A549 (cell line): ENCODE measurements around the gene EPB41L1. TPM values are rescaled to one million over a fixed set of nuclear protein-coding genes. Genes with fewer than 3 reads are reported as not detected.

ENCODE experiments used
- ATAC-seq, 2 experiments: fragments of 200-7000 bp in 1 of 2; fragments of >200 bp in 1 of 2; cut with Nextera tagmentation in 1 of 2; cut with Tn5 transposase in 1 of 2; 3 replicates each; pipeline versions ENCODE4 v1.8.0 to v1.9.1; 2018 to 2020; ENCODE audit warnings: mild to moderate bottlenecking in 1 of 2, moderate library complexity in 1 of 2
- CTCF ChIA-PET: fragments of 300-600 bp; sonication (Branson Sonifier 250); formaldehyde crosslinking; extraction: SDS; loops from one replicate; lab custom pipeline; 2021; ENCODE audit warnings: antibody characterized with exemption, inconsistent platforms; lab: Yijun Ruan, JAX
- POLR2A ChIA-PET: fragments of 350-600 bp; formaldehyde crosslinking; extraction: SDS; loops from one replicate; lab custom pipeline; 2021; ENCODE audit warnings: antibody characterized with exemption, inconsistent platforms; lab: Yijun Ruan, JAX
- DNase-seq, 2 experiments: peaks; one replicate each; pipeline versions ENCODE4 v3.0.0 to v3.0.0-alpha.2; 2011 to 2016; ENCODE audit warnings: low read depth in 1 of 2, low spot score in 1 of 2
- FAIRE-seq: peaks from 2 replicates; lab custom pipeline; 2011; peaks lifted over from hg19 to GRCh38; lab: Jason Lieb, UNC
- H3K27ac ChIP-seq, 2 experiments: fragments of >200 bp; sonication (Bioruptor Twin); formaldehyde crosslinking; 3 replicates each; pipeline ENCODE4 v1.5.1; 2016 to 2017
- H3K4me1 ChIP-seq: fragments of >200 bp; sonication (Bioruptor Twin); formaldehyde crosslinking; 3 replicates; pipeline ENCODE4 v1.6.1; 2016
- H3K4me2 ChIP-seq: fragments of >200 bp; sonication (Bioruptor Twin); formaldehyde crosslinking; 3 replicates; pipeline ENCODE4 v1.6.1; 2016
- H3K4me3 ChIP-seq: fragments of >200 bp; sonication (Bioruptor Twin); formaldehyde crosslinking; 3 replicates; pipeline ENCODE4 v1.5.1; 2016
- H3K9me3 ChIP-seq: fragments of >200 bp; sonication (Bioruptor Twin); formaldehyde crosslinking; 3 replicates; pipeline ENCODE4 v1.6.1; 2016
- ATOH8 ChIP-seq: fragments of 250-450 bp; sonication (Bioruptor Pico); IDR thresholded peaks from 2 replicates; pipeline ENCODE4 v1.5.0; 2020; ENCODE audit warnings: low read depth, mild to moderate bottlenecking, moderate library complexity
- BCL3 ChIP-seq: fragments of >200 bp; sonication (Bioruptor Twin); formaldehyde crosslinking; IDR thresholded peaks from 3 replicates; pipeline ENCODE4 v1.6.1; 2016
- BHLHE40 ChIP-seq: IDR thresholded peaks from 2 replicates; pipeline ENCODE4 v1.6.1; 2012; ENCODE audit warnings: low read depth, low read length, inconsistent platforms
- CEBPB ChIP-seq, 2 experiments: fragments of >200 bp in 1 of 2; sonication (Bioruptor Twin) in 1 of 2; formaldehyde crosslinking in 1 of 2; IDR thresholded peaks; 2 replicates each; pipeline ENCODE4 v1.6.1; 2012 to 2016
- CHD2 ChIP-seq: fragments of 150-350 bp; IDR thresholded peaks from 2 replicates; pipeline ENCODE4 v1.6.1; 2014; ENCODE audit warnings: low read length; ENCODE audit not compliant: partially characterized antibody
- CHD4 ChIP-seq: fragments of 200-600 bp; sonication (generic); IDR thresholded peaks from 2 replicates; pipeline ENCODE4 v1.6.1; 2016; ENCODE audit warnings: antibody characterized with exemption, mild to moderate bottlenecking, borderline replicate concordance
- ELK1 ChIP-seq: fragments of 150-350 bp; IDR thresholded peaks from 2 replicates; pipeline ENCODE4 v1.6.1; 2014; ENCODE audit warnings: low read depth, mild to moderate bottlenecking, low read length
- FOSL2 ChIP-seq, 2 experiments: fragments of 450-650 bp in 1 of 2; fragments of >200 bp in 1 of 2; sonication (Bioruptor Twin) in 1 of 2; formaldehyde crosslinking; IDR thresholded peaks; 2 replicates each; pipeline versions ENCODE4 v1.5.0 to v1.6.1; 2016 to 2020; ENCODE audit warnings: mild to moderate bottlenecking in 1 of 2, moderate library complexity in 1 of 2
- HDAC2 ChIP-seq: fragments of 200-600 bp; sonication (generic); IDR thresholded peaks from 2 replicates; pipeline ENCODE4 v1.6.1; 2016
- JUN ChIP-seq, 2 experiments: fragments of >200 bp; sonication (Bioruptor Twin); formaldehyde crosslinking; IDR thresholded peaks; 2 replicates in 1 of 2; 3 replicates in 1 of 2; pipeline ENCODE4 v1.6.1; 2016 to 2017
- KDM5A ChIP-seq: fragments of 200-600 bp; sonication (generic); IDR thresholded peaks from 2 replicates; pipeline ENCODE4 v1.6.1; 2016; ENCODE audit warnings: antibody characterized with exemption, mild to moderate bottlenecking
- MYC ChIP-seq: IDR thresholded peaks from 2 replicates; pipeline ENCODE4 v1.6.1; 2012; ENCODE audit warnings: mild to moderate bottlenecking, inconsistent platforms, low read length, improper control_type of control experiment, borderline replicate concordance
- NFE2L2 ChIP-seq: fragments of 150-350 bp; conservative IDR thresholded peaks from 2 replicates; pipeline ENCODE4 v1.6.1; 2014; ENCODE audit warnings: low read length
- POLR2A ChIP-seq: IDR thresholded peaks from 2 replicates; pipeline ENCODE4 v1.6.1; 2012; ENCODE audit warnings: mild to moderate bottlenecking, low read length
- POLR2AphosphoS2 ChIP-seq: conservative IDR thresholded peaks from 2 replicates; pipeline ENCODE4 v1.6.1; 2012; ENCODE audit warnings: low read length, improper control_type of control experiment, inconsistent platforms
- RARB ChIP-seq: fragments of 250-450 bp; sonication (Bioruptor Pico); IDR thresholded peaks from 2 replicates; pipeline ENCODE4 v1.8.0; 2021; ENCODE audit warnings: mild to moderate bottlenecking, moderate library complexity
- RFX5 ChIP-seq: fragments of 450-650 bp; IDR thresholded peaks from 2 replicates; pipeline ENCODE4 v1.7.1; 2014; ENCODE audit warnings: antibody characterized with exemption, mild to moderate bottlenecking, moderate library complexity
- SREBF2 ChIP-seq: fragments of 450-650 bp; IDR thresholded peaks from 2 replicates; pipeline ENCODE4 v1.6.1; 2014; ENCODE audit warnings: mild to moderate bottlenecking, moderate library complexity
- ZC3H11A ChIP-seq: fragments of 450-650 bp; IDR thresholded peaks from 2 replicates; pipeline ENCODE4 v1.6.1; 2014; ENCODE audit warnings: antibody characterized with exemption, mild to moderate bottlenecking
- ZSCAN20 ChIP-seq: fragments of 250-450 bp; sonication (Bioruptor Pico); IDR thresholded peaks from 2 replicates; pipeline ENCODE4 v1.8.0; 2022; ENCODE audit warnings: mild to moderate bottlenecking, moderate library complexity
- WGBS: methylation state at CpG from one replicate; pipeline ENCODE4 v1.1.6; 2017; ENCODE audit errors: missing lambda C conversion rate; 5-methylcytosine and 5-hydroxymethylcytosine counted together
- polyA plus RNA-seq, 4 experiments: library from polyadenylated mRNA; depleted of rRNA in 3 of 4; stranded (reverse); fragments of >200 nt; fragmentation: RNase III in 1 of 4; extraction: RNeasy Plus Mini Kit Qiagen cat#74134 plus additional on column Dnase treatment in 1 of 4; gene quantifications; 2 replicates in 3 of 4; 3 replicates in 1 of 4; pipeline ENCODE4 v1.2.3, GENCODE V29; 2011 to 2017
- TF ChIP-seq, protein P1 (sequence below): IDR thresholded peaks from 2 replicates; pipeline ENCODE4 v1.6.1; 2012
- TF ChIP-seq, protein P2 (sequence below): IDR thresholded peaks from 2 replicates; pipeline ENCODE4 v1.6.1; 2012; ENCODE audit warnings: low read depth, borderline replicate concordance
- TF ChIP-seq, protein P3 (sequence below): fragments of 250-450 bp; sonication (Bioruptor Pico); IDR thresholded peaks from 2 replicates; pipeline ENCODE4 v1.5.0; 2021; ENCODE audit warnings: mild to moderate bottlenecking, moderate library complexity, borderline replicate concordance

Gene EPB41L1
- polyA plus RNA-seq, 2 of the 4 experiments (the other 2 are of a cell fraction) = 45.9 to 94.4 TPM

- POLR2A ChIA-PET = no interaction called here
- no peak for TF ChIP-seq KDM5A
- TF ChIP-seq BCL3 = no peak
- TF ChIP-seq, protein P1, sequence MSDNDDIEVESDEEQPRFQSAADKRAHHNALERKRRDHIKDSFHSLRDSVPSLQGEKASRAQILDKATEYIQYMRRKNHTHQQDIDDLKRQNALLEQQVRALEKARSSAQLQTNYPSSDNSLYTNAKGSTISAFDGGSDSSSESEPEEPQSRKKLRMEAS = no peak
- TF ChIP-seq RARB (CRISPR knock-in tag) = no peak
- no peak for TF ChIP-seq JUN (IDR thresholded peaks at IDR 0.05)
- TF ChIP-seq, all 56 proteins: peak for 0
Measured at GRCh38 chr20:36144336-36144735, 10.2 kb upstream of the EPB41L1 start.

DNA sequence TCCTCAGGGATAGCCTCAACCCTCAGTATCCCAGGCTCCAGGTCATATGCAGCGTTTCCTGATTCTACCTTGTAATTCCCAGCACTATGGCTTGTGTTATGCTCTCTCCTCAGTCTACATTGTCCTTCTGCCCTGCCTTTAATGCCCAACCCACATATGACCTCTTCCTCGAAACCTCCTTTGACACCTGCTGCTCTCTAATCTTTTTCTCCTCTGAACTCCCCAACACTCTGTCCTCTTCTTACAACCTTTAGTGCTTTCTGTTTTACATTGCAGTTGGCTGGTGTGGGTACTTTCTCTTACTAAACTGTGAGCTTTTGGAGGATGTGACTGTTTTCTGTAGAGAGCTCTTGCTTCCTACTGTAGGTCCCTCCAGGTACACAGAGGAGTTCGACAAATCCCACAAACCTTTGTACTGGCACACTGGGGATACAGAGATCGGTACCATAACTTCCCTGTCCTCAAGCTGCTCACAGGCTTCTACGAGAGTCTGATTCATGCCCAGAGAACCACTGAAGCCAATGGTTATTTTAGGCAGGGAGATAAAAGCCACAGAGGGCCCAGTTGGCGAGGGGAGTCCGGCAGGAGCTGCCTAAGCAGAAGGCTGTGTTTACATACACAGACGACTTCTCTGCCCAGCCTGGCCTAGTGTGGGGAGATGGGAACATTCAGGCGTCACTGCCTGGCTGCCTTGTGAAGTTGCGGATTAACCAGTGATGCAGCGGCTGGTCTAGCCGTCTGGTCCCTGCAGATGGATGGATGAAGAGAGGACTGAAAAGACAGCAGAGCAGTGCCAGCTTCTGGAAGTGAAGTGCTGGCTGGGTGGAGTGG is 8.4 kb upstream of the EPB41L1 start:
- ATAC-seq (no peak), FAIRE-seq (no peak), DNase-seq (no peak)
- no peak overlapping the region for H3K4me3 ChIP-seq
- ChIA-PET POLR2A (no interaction called here), CTCF (interaction anchor here (1.2 to 8.5 kb wide), 9 partner anchors 7 to 293 kb away, joined by 3 to 120 read pairs (median 8); partner anchors contain the start of gene SCAND1)
- H3K4me2 ChIP-seq = no peak overlapping the region
- H3K4me1 ChIP-seq = peaks cover 35% of the 10 kb centered on the region
- TF ChIP-seq HDAC2 (no peak), ATOH8 (no peak), RFX5 (no peak), ZC3H11A (no peak), POLR2A (no peak), BHLHE40 (no peak), NFE2L2 (no peak), CEBPB (IDR thresholded peaks at IDR 0.05) (no peak)
- TF ChIP-seq, protein P2, sequence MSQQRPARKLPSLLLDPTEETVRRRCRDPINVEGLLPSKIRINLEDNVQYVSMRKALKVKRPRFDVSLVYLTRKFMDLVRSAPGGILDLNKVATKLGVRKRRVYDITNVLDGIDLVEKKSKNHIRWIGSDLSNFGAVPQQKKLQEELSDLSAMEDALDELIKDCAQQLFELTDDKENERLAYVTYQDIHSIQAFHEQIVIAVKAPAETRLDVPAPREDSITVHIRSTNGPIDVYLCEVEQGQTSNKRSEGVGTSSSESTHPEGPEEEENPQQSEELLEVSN = no peak
- H3K9me3 ChIP-seq = no peaks in the 10 kb centered on the region
- WGBS = 73% methylated on average over 12 of the region's 12 CpGs
- H3K27ac ChIP-seq = no peak overlapping the region

More at GRCh38 chr20:36144336-36144735, 10.2 kb upstream of the EPB41L1 start:
- no peak overlapping the region for H3K4me3 ChIP-seq
- H3K4me2 ChIP-seq = no peak overlapping the region
- peaks cover 24% of the 10 kb centered on the region for H3K4me1 ChIP-seq
- no peaks in the 10 kb centered on the region for H3K9me3 ChIP-seq
- peak overlapping the region in 1 of 2 experiments; percentile 44; a peak in 1 of 6 replicates for H3K27ac ChIP-seq
- whole genome bisulfite sequencing = 13% methylated on average over 1 of the region's 1 CpG
- ATAC-seq (peak in 1 of 2 experiments; percentile 53; a peak in 3 of 6 replicates), DNase-seq (peak in 1 of 2 experiments; percentile 26), FAIRE-seq (no peak)
- CTCF ChIA-PET = interaction anchor here (1.2 to 8.5 kb wide), 7 partner anchors 8 to 204 kb away, joined by 3 to 120 read pairs (median 8); partner anchors contain the start of gene SCAND1

- DNase-seq = no peak
- Histone ChIP-seq H3K4me2 (no peak overlapping the region), H3K9me3 (no peaks in the 10 kb centered on the region), H3K4me1 (peaks cover 43% of the 10 kb centered on the region), H3K27ac (no peak overlapping the region), H3K4me3 (no peak overlapping the region)
- CTCF ChIA-PET = interaction anchor here (0.6 to 8.5 kb wide), 8 partner anchors 9 to 349 kb away, joined by 3 to 120 read pairs (median 6); no protein-coding TSS in a partner anchor
- FAIRE-seq = no peak
- POLR2A ChIA-PET = no interaction called here
- ATAC-seq = no peak
- 78% methylated on average over 3 of the region's 3 CpGs for WGBS
- TF ChIP-seq MYC = no peak
- TF ChIP-seq ZSCAN20 (CRISPR knock-in tag) = no peak
- TF ChIP-seq, protein P2 = no peak
- no peak for TF ChIP-seq CHD4
- TF ChIP-seq, protein P3, sequence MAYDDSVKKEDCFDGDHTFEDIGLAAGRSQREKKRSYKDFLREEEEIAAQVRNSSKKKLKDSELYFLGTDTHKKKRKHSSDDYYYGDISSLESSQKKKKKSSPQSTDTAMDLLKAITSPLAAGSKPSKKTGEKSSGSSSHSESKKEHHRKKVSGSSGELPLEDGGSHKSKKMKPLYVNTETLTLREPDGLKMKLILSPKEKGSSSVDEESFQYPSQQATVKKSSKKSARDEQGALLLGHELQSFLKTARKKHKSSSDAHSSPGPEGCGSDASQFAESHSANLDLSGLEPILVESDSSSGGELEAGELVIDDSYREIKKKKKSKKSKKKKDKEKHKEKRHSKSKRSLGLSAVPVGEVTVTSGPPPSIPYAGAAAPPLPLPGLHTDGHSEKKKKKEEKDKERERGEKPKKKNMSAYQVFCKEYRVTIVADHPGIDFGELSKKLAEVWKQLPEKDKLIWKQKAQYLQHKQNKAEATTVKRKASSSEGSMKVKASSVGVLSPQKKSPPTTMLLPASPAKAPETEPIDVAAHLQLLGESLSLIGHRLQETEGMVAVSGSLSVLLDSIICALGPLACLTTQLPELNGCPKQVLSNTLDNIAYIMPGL (CRISPR knock-in tag) = no peak
- no peak for TF ChIP-seq POLR2AphosphoS2
- TF ChIP-seq CHD2 = no peak
- no peak for TF ChIP-seq FOSL2 (IDR thresholded peaks at IDR 0.05)
- TF ChIP-seq FOSL2 (CRISPR knock-in tag; IDR thresholded peaks at IDR 0.05) = no peak
- no peak for TF ChIP-seq ELK1
- TF ChIP-seq SREBF2 = no peak
Measured at GRCh38 chr20:36147690-36148089, 6.8 kb upstream of the EPB41L1 start.
